ENCODE results near the gene AFF2.

- TF ChIP-seq EZH2 (IDR thresholded peaks at IDR 0.05; ENCODE audit: insufficient read depth, poor library complexity, severe bottlenecking) (no peak), EZH2phosphoT487 (IDR thresholded peaks at IDR 0.05; ENCODE audit: insufficient read depth, low read depth) (no peak)
Measured at GRCh38 chrX:148768296-148768695, 267.9 kb downstream of the AFF2 start.
